ENCODE data around the gene ANGPT4. TPM values are rescaled to one million over a fixed set of nuclear protein-coding genes. Genes with fewer than 3 reads are reported as not detected.

Gene ANGPT4
- total and polyA plus RNA-seq, 2 of the 8 experiments (the other 6 are each of a cell fraction or from before 2014, with no cell fraction given): 0.07 to 0.33 TPM

DNA sequence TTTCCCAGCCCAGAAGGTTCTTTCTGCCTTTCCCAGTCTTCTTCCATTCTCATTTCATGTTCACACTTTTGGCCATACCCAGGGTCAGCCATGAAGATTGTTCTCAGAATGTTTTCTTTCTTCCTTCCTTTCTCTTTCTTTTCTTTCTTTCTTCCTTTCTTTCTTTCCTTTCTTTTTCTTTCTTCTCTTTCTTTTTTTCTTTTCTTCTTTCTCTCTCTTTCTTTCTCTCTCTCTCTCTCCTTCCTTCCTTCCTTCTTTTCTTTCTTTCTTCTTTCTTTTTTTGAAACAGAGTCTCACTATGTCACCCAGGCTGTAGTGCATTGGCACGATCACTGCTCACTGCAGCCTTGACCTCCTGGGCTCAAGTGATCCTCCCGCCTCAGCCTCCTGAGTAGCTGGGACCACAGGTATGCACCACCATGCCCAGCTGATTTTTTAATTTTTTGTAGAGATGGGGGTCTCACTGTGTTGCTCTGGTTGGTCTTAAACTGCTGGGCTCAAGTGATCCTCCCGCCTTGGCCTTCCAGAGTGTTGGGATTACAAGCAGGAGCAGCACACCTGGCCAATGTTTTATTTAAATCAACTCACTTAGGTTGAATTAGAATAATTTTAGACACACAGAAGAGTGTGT is 95.7 kb downstream of the ANGPT4 start:
- Histone ChIP-seq H2BK5ac (ENCODE audit: low read depth, low read length) (no peak overlapping the region), H3K36me3 (ENCODE audit: control insufficient read depth in 2 of 4, insufficient read depth in 4 of 4, low read length in 3 of 4) (no peaks in the 10 kb centered on the region), H2BK120ac (replicated peaks; ENCODE audit: low read depth, low read length) (no peak overlapping the region), H4K91ac (replicated peaks; ENCODE audit: insufficient read length, low read length) (no peak overlapping the region), H3K14ac (ENCODE audit: insufficient read length) (no peak overlapping the region), H3K4me1 (replicated peaks in 1 of 4; ENCODE audit: control insufficient read depth in 3 of 4, insufficient read depth in 4 of 4, low read length in 3 of 4) (peaks cover 0 to 6% (median 0%) of the 10 kb centered on the region in 4 experiments; a peak in 2 of 7 replicates), H4K8ac (ENCODE audit: extremely low read depth, insufficient read depth, low read length) (no peak overlapping the region), H2AK5ac (ENCODE audit: low read depth, low read length) (no peak overlapping the region), H3K79me2 (ENCODE audit: control insufficient read depth in 1 of 2, insufficient read depth in 2 of 2, low read length in 2 of 2) (no peaks in the 10 kb centered on the region), H2BK12ac (ENCODE audit: low read depth, low read length) (no peak overlapping the region), H3K9me3 (ENCODE audit: insufficient read depth in 2 of 2, low read depth in 1 of 2, low read length in 1 of 2) (no peaks in the 10 kb centered on the region), H3K23ac (ENCODE audit: insufficient read length) (no peak overlapping the region), H3K27ac (ENCODE audit: low read depth, low read length) (no peak overlapping the region), H4K20me1 (replicated peaks in 1 of 2; ENCODE audit: control insufficient read depth in 1 of 2, insufficient read depth in 2 of 2, low read length in 2 of 2) (no peaks in the 10 kb centered on the region), H2BK20ac (ENCODE audit: low read length) (no peak overlapping the region), H3K18ac (ENCODE audit: extremely low read depth, low read length) (no peak overlapping the region), H3K23me2 (ENCODE audit: low read depth, low read length) (no peaks in the 10 kb centered on the region), H3K79me1 (ENCODE audit: low read depth, low read length) (no peaks in the 10 kb centered on the region), H3K4me3 (ENCODE audit: extremely low read depth in 1 of 4, insufficient read depth in 2 of 4, low read depth in 3 of 4, low read length in 4 of 4) (no peak overlapping the region), H3K27me3 (replicated peaks in 1 of 4; ENCODE audit: control insufficient read depth in 3 of 4, extremely low read depth in 1 of 4, insufficient read depth in 3 of 4, low read length in 3 of 4) (no peaks in the 10 kb centered on the region), H4K5ac (ENCODE audit: insufficient read length, low read depth, low read length) (no peak overlapping the region), H3K56ac (replicated peaks; ENCODE audit: insufficient read length, low read depth, low read length) (no peak overlapping the region), H3K9ac (replicated peaks in 1 of 4; ENCODE audit: extremely low read depth in 1 of 4, low read depth in 3 of 4, low read length in 3 of 4) (no peak overlapping the region), H3K4ac (replicated peaks; ENCODE audit: insufficient read length, low read depth, low read length) (no peak overlapping the region), H2BK15ac (ENCODE audit: low read length) (no peak overlapping the region), H3K4me2 (ENCODE audit: insufficient read depth in 1 of 2, low read depth in 2 of 2, low read length in 2 of 2) (no peak overlapping the region), H2AFZ (ENCODE audit: low read length) (no peak overlapping the region)
- no peak for TF ChIP-seq TEAD4 (IDR thresholded peaks at IDR 0.05; ENCODE audit: low read depth, low read length)
- TF ChIP-seq ASH2L (IDR thresholded peaks at IDR 0.05; ENCODE audit: low read length): no peak
- TF ChIP-seq KDM1A (IDR thresholded peaks at IDR 0.05; ENCODE audit: borderline replicate concordance, low read length): no peak
- TF ChIP-seq BRCA1 (IDR thresholded peaks at IDR 0.05; ENCODE audit: low read depth, low read length): no peak
- TF ChIP-seq SIN3A (conservative IDR thresholded peaks at IDR 0.05 in 1 of 2, IDR thresholded peaks at IDR 0.05 in 1 of 2; ENCODE audit: low read depth in 1 of 2, low read length in 2 of 2): no peak
- TF ChIP-seq MAFK (IDR thresholded peaks at IDR 0.05; ENCODE audit: low read depth, low read length): no peak
- TF ChIP-seq POU5F1 (IDR thresholded peaks at IDR 0.05; ENCODE audit: low read depth, low read length): no peak
- TF ChIP-seq JUND (IDR thresholded peaks at IDR 0.05; ENCODE audit: low read length): no peak
- no peak for TF ChIP-seq SRF (IDR thresholded peaks at IDR 0.05; ENCODE audit: low read depth, low read length)
- no peak for TF ChIP-seq SP1 (IDR thresholded peaks at IDR 0.05; ENCODE audit: low read depth, low read length)
- ChIA-PET POLR2A (ENCODE audit: partially characterized antibody) (interaction anchor here (1.5 to 1.9 kb wide), 3 partner anchors 13 to 21 kb away, joined by 4 to 7 read pairs (median 5); partner anchors contain the start of gene FAM110A), CTCF (ENCODE audit: partially characterized antibody) (interaction anchor here (2.4 to 10.2 kb wide), 3 partner anchors 11 to 136 kb away, joined by 7 to 153 read pairs (median 16); no protein-coding TSS in a partner anchor)
- DNase-seq (ENCODE audit: low read depth in 1 of 2, low spot score in 2 of 2) (no peak), FAIRE-seq (no peak)
- 77% methylated on average over 3 of the region's 3 CpGs; no CpG with 5 or more reads in 1 of the 2 experiments for WGBS, 2 experiments (ENCODE audit: extremely low coverage in 1 of 2, insufficient coverage in 1 of 2, insufficient read length in 1 of 2, insufficient replicate concordance in 2 of 2, low coverage in 1 of 2, low lambda C conversion rate in 2 of 2, missing lambda C conversion rate in 1 of 2)
